K562 (cell line): ENCODE results near the gene PGPEP1. TPM values are rescaled to one million over a fixed set of nuclear protein-coding genes. Genes with fewer than 3 reads are reported as not detected.
A peak's percentile ranks its signal among the peaks of the same experiment; 100 is the strongest.

Experiments used
- ATAC-seq: fragments of 200-7000 bp; cut with Tn5 transposase; 3 replicates; pipeline ENCODE4 v1.9.1; 2020; ENCODE audit warnings: moderate library complexity
- BruUV-seq: library from RNA; stranded (reverse); fragments of 400-500 nt; replicated peaks from 2 replicates; lab custom pipeline; 2021; lab: Mats Ljungman, UMichigan
- CTCF ChIA-PET: fragments of 300-600 bp; formaldehyde crosslinking; extraction: SDS; loops from one replicate; lab custom pipeline; 2021; ENCODE audit warnings: low intra/inter-chr PET ratio; lab: Yijun Ruan, JAX
- POLR2A ChIA-PET: fragments of 300-600, 350-650 bp; sonication (Branson Sonifier 250); formaldehyde crosslinking; extraction: SDS; loops from one replicate; lab custom pipeline; 2021; ENCODE audit warnings: antibody characterized with exemption, inconsistent platforms; lab: Yijun Ruan, JAX
- DNase-seq, 4 experiments: peaks; one replicate each; pipeline versions ENCODE4 v3.0.0 to v3.0.0-alpha.2; 2011 to 2018; ENCODE audit warnings: low spot score in 3 of 4, mixed read lengths in 3 of 4; ENCODE audit errors: extremely low read depth in 1 of 4
- FAIRE-seq: peaks from 2 replicates; lab custom pipeline; 2011; peaks lifted over from hg19 to GRCh38; lab: Jason Lieb, UNC
- H2AFZ ChIP-seq: 2 replicates; pipeline ENCODE4 v1.6.0; 2011; ENCODE audit warnings: low read depth, low read length, control low read depth, inconsistent platforms
- H3K27ac ChIP-seq: fragments of 200-600 bp; 3 replicates; pipeline ENCODE4 v1.8.0; 2011; ENCODE audit warnings: low read depth, mild to moderate bottlenecking, control low read depth, inconsistent platforms, low read length, moderate library complexity, mixed read lengths; ENCODE audit errors: extremely low read depth
- H3K27me3 ChIP-seq, 2 experiments: fragments of 300-600 bp in 1 of 2; 2 replicates in 1 of 2; 3 replicates in 1 of 2; pipeline versions ENCODE4 v1.6.0 to v1.8.0; 2011; ENCODE audit warnings: inconsistent platforms in 2 of 2, low read length in 2 of 2, mild to moderate bottlenecking in 1 of 2, mixed read lengths in 1 of 2, moderate library complexity in 1 of 2; ENCODE audit not compliant: control insufficient read depth in 2 of 2, insufficient read depth in 2 of 2
- H3K36me3 ChIP-seq: fragments of 300-600 bp; 3 replicates; pipeline ENCODE4 v1.8.0; 2011; ENCODE audit warnings: mild to moderate bottlenecking, low read length, inconsistent platforms; ENCODE audit not compliant: control insufficient read depth, insufficient read depth
- H3K4me1 ChIP-seq, 2 experiments: fragments of 200-600 bp in 1 of 2; replicated peaks in 1 of 2; 2 replicates in 1 of 2; 3 replicates in 1 of 2; pipeline versions ENCODE4 v1.5.1 to v1.8.0; 2011; ENCODE audit warnings: inconsistent platforms in 2 of 2, low read length in 2 of 2, mild to moderate bottlenecking in 1 of 2, mixed read lengths in 1 of 2, moderate library complexity in 1 of 2; ENCODE audit not compliant: control insufficient read depth in 2 of 2, insufficient read depth in 2 of 2
- H3K4me2 ChIP-seq: 2 replicates; pipeline ENCODE4 v1.6.1; 2011; ENCODE audit warnings: low read length, control low read depth, inconsistent platforms, mixed read lengths; ENCODE audit not compliant: insufficient read depth
- H3K4me3 ChIP-seq: fragments of 200-600 bp; sonication (generic), shearing (Covaris generic); 2 replicates; pipeline ENCODE4 v1.5.1; 2016; ENCODE audit warnings: control low read depth, inconsistent platforms
- H3K79me2 ChIP-seq: fragments of 200-600 bp; 3 replicates; pipeline ENCODE4 v1.8.0; 2011; ENCODE audit warnings: low read length, inconsistent platforms; ENCODE audit not compliant: control insufficient read depth, insufficient read depth
- H3K9ac ChIP-seq, 2 experiments: 2 replicates each; pipeline versions ENCODE4 v1.6.0 to v1.6.1; 2011; ENCODE audit warnings: low read depth in 2 of 2, low read length in 2 of 2, control low read depth in 1 of 2, inconsistent platforms in 1 of 2, mild to moderate bottlenecking in 1 of 2, mixed read lengths in 1 of 2; ENCODE audit not compliant: insufficient read depth in 1 of 2
- H3K9me1 ChIP-seq: one replicate; pipeline ENCODE4 v1.6.0; 2011; ENCODE audit warnings: inconsistent platforms, mild to moderate bottlenecking, low read length, moderate library complexity; ENCODE audit not compliant: control insufficient read depth, insufficient read depth
- H3K9me3 ChIP-seq: replicated peaks from 2 replicates; pipeline ENCODE4 v1.5.1; 2011; ENCODE audit warnings: low read depth, low read length, inconsistent platforms; ENCODE audit not compliant: control insufficient read depth, insufficient read depth
- H4K20me1 ChIP-seq: replicated peaks from 2 replicates; pipeline ENCODE4 v1.6.1; 2011; ENCODE audit warnings: low read length, inconsistent platforms, mixed read lengths; ENCODE audit not compliant: control insufficient read depth, insufficient read depth
- FOXO4 ChIP-seq: fragments of 450-650 bp; formaldehyde crosslinking; IDR thresholded peaks from 2 replicates; pipeline ENCODE4 v1.4.0; 2020; ENCODE audit warnings: mild to moderate bottlenecking, moderate library complexity
- FOXP1 ChIP-seq: sonication (generic); formaldehyde crosslinking; IDR thresholded peaks from 2 replicates; pipeline ENCODE4 v1.8.0; 2022; ENCODE audit warnings: mild to moderate bottlenecking, missing genetic modification reagents
- KLF13 ChIP-seq: fragments of 450-650 bp; IDR thresholded peaks from 2 replicates; pipeline ENCODE4 v1.6.1; 2016; ENCODE audit warnings: missing genetic modification characterization, low read depth, mild to moderate bottlenecking, missing compliant biosample characterization, moderate library complexity, borderline replicate concordance
- POLR2G ChIP-seq: fragments of 200-400 bp; formaldehyde crosslinking; IDR thresholded peaks from 2 replicates; pipeline ENCODE4 v1.6.1; 2017; ENCODE audit warnings: low read depth, mild to moderate bottlenecking, antibody characterized with exemption, low read length, moderate library complexity
- PURB ChIP-seq: sonication (generic); formaldehyde crosslinking; IDR thresholded peaks from 2 replicates; pipeline ENCODE4 v1.9.0; 2021; ENCODE audit warnings: low read depth, mild to moderate bottlenecking, missing genetic modification reagents
- TCFL5 ChIP-seq: fragments of 250-450 bp; sonication (Bioruptor Pico); conservative IDR thresholded peaks from 2 replicates; pipeline ENCODE4 v1.6.1; 2021; ENCODE audit warnings: mild to moderate bottlenecking, moderate library complexity, matching md5 sums
- ZBTB9 ChIP-seq: fragments of 450-650 bp; formaldehyde crosslinking; IDR thresholded peaks from 2 replicates; pipeline ENCODE4 v1.4.0; 2020; ENCODE audit warnings: mild to moderate bottlenecking, moderate library complexity
- ZEB2 ChIP-seq: fragments of 450-650 bp; IDR thresholded peaks from 2 replicates; pipeline ENCODE4 v1.6.1; 2016
- WGBS: fragments of 100-300 bp; shearing (Covaris generic); methylation state at CpG from one replicate; pipeline ENCODE4 v1.1.6; 2016; ENCODE audit warnings: low coverage, mixed read lengths; ENCODE audit not compliant: insufficient coverage; ENCODE audit errors: missing lambda C conversion rate; 5-methylcytosine and 5-hydroxymethylcytosine counted together
- in situ Hi-C: fragments of 300-500 bp; cut with MboI; formaldehyde crosslinking; loops from 4 replicates; pipeline ENCODE4 v1.15.0; 2018; ENCODE audit warnings: inconsistent platforms, mixed read lengths
- intact Hi-C: fragments of 100-400 bp; cut with micrococcal nuclease; formaldehyde crosslinking; loops from 2 replicates; pipeline ENCODE4 v1.14.2; 2022
- polyA plus RNA-seq, 8 experiments: library from polyadenylated mRNA; depleted of rRNA in 4 of 8; stranded (reverse) in 5 of 8; unstranded in 3 of 8; fragments of >200 nt; fragmentation: Nextera tagmentation in 2 of 8; fragmentation: Illumina TruSeq in 1 of 8; extraction: Ambion mirVana in 2 of 8; extraction: Trizol in 1 of 8; gene quantifications; 2 replicates each; pipeline versions ENCODE4 v1.2.1 to v1.2.3, GENCODE V29; 2011 to 2014; ENCODE audit warnings: inconsistent platforms in 1 of 8, missing spikeins in 1 of 8
- total RNA-seq, 7 experiments: library from RNA; depleted of rRNA in 6 of 7; stranded (reverse); fragments of >200 nt in 6 of 7; fragmentation: Illumina TruSeq in 2 of 7; extraction: Trizol in 2 of 7; gene quantifications; 2 replicates each; pipeline versions ENCODE4 v1.2.1 to v1.2.3, GENCODE V29; 2011 to 2021; ENCODE audit warnings: low replicate concordance in 1 of 7

The PGPEP1 gene
- total and polyA plus RNA-seq, 9 of the 15 experiments (the other 6 are each of a cell fraction or from before 2014, with no cell fraction given) = 10.0 to 69.6 (median 33.5) TPM

- H3K4me2 ChIP-seq = no peak overlapping the region
- H3K9me3 ChIP-seq = no peaks in the 10 kb centered on the region
- ChIA-PET POLR2A (interaction anchor here (1.0 kb wide), 1 partner anchor 10 kb away, joined by 3 read pairs; no protein-coding TSS in a partner anchor), CTCF (no interaction called here)
- no peaks in the 10 kb centered on the region for H3K27me3 ChIP-seq
- in situ Hi-C loops (no loop called here), intact Hi-C loops (no loop called here)
- peaks cover 95% of the 10 kb centered on the region for H3K36me3 ChIP-seq
- peaks cover 19% of the 10 kb centered on the region for H3K79me2 ChIP-seq
- FAIRE-seq = no peak
- H3K27ac ChIP-seq = no peak overlapping the region
- peaks cover 3 to 68% of the 10 kb centered on the region in 2 experiments; a peak in 4 of 5 replicates for H3K4me1 ChIP-seq
- no peaks in the 10 kb centered on the region for H3K9me1 ChIP-seq
- no peaks in the 10 kb centered on the region for H4K20me1 ChIP-seq
- H3K9ac ChIP-seq = peak overlapping the region in 1 of 2 experiments; percentile 46; a peak in 2 of 4 replicates
- no peak for TF ChIP-seq FOXO4 (CRISPR knock-in tag)
- TF ChIP-seq FOXP1 (CRISPR knock-in tag) = no peak
- peak; percentile 36; the same call in 1 of the 2 replicates for TF ChIP-seq POLR2G
- no peak for TF ChIP-seq PURB (CRISPR knock-in tag)
- no peak for TF ChIP-seq KLF13 (tag)
- no peak for TF ChIP-seq ZBTB9 (CRISPR knock-in tag)
- no peak for TF ChIP-seq TCFL5 (CRISPR knock-in tag)
- no peak for TF ChIP-seq ZEB2
- WGBS = 87% methylated on average over 23 of the region's 23 CpGs
- BruUV-seq = no TSS peak
- no peak overlapping the region for H3K4me3 ChIP-seq
- ATAC-seq = no peak
- H2AFZ ChIP-seq = no peak overlapping the region
- DNase-seq = peak in 1 of 4 experiments; percentile 10
These were observed 30.1 kb upstream of the PGPEP1 start for GRCh38 chr19:18310118-18310909.
